Spleen (tissue), 7 donors: Measurements from ENCODE around the gene CCL4.

Experiments used
- CTCF ChIP-seq, 11 experiments: fragments of 200-600 bp in 7 of 11; fragments of 450-650 bp in 4 of 11; sonication (generic) in 4 of 11; IDR thresholded peaks in 8 of 11; conservative IDR thresholded peaks in 3 of 11; 1 replicate in 7 of 11; 2 replicates in 4 of 11; pipeline versions ENCODE4 v1.4.0 to v1.8.0; 2016 to 2021; ENCODE audit warnings: antibody characterized with exemption in 11 of 11, inconsistent platforms in 4 of 11, mild to moderate bottlenecking in 1 of 11
- POLR2A ChIP-seq, 3 donors: fragments of 450-650 bp; IDR thresholded peaks; one replicate each; pipeline ENCODE4 v1.5.1; 2017; ENCODE audit warnings: antibody characterized with exemption in 3 of 3, mild to moderate bottlenecking in 1 of 3
- POLR2AphosphoS5 ChIP-seq, 3 donors: sonication (generic); formaldehyde crosslinking; IDR thresholded peaks; one replicate each; pipeline ENCODE4 v1.5.1; 2017; ENCODE audit warnings: antibody characterized with exemption in 3 of 3
- donor health status: DM: no; HTN: no; CAD: no; lungs with moderate emphysema.
- donor health status: DM: no; HTN: no; CAD: no.
- donor health status: DM: no; HTN: no; CAD: no.

DNA sequence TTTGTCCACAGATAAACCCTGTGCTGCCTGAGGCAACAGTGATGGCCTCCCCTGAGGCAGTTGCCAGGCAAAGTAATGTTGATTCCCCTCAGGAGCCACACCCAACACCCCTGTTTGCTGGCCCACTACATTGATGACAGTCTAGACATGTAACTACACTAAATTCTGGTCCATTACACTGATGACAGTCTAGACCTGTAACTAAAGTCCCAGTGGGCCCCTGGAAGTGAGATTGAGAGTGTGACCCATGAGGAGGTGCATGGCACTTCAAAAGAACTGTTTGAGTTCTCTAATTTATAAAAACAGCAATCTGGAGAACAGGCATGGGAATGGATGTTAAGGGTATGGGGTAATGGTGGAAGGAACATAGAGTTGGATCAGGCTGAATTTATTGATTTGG lies 8.9 kb downstream of the CCL4 start:
- TF ChIP-seq CTCF (IDR thresholded peaks at IDR 0.05 in 8 of 11, conservative IDR thresholded peaks at IDR 0.05 in 3 of 11) = no peak
- no peak for TF ChIP-seq POLR2AphosphoS5 (IDR thresholded peaks at IDR 0.05)
- TF ChIP-seq POLR2A (IDR thresholded peaks at IDR 0.05) = no peak
